HG03575 (cell line): ENCODE data around the gene MDH1B.
"Not testable (repeated sequence)": the region's sequence is repeated elsewhere in the genome, so short reads cannot be mapped to it uniquely, and the experiment has no call there.

Source experiments
- ATAC-seq: cut with Tn5 transposase; IDR thresholded peaks from one replicate; pipeline ENCODE4 v1.9.1; 2021; ENCODE audit not compliant: unreplicated experiment, insufficient number of reproducible peaks, low FRiP score; ENCODE audit errors: extremely low read depth

The MDH1B gene

GRCh38 chr2:206765242-206766056 is at the start of gene MDH1B, which contains the start of gene FASTKD2:
Gene MDH1B (minus strand): TSS chr2:206765328. CDS start chr2:206765271, 57 bp downstream.
Gene FASTKD2 (plus strand): TSS chr2:206765606. CDS start chr2:206766694, 1,088 bp downstream.
- peak; percentile 84 for ATAC-seq

GRCh38 chr2:206814498-206814897 is 49.4 kb upstream of the MDH1B start:
- ATAC-seq, result no peak

- ATAC-seq, result not testable (repeated sequence)
Measured at GRCh38 chr2:206812471-206812870, 47.3 kb upstream of the MDH1B start.

GRCh38 chr2:206807624-206808023 is 42.5 kb upstream of the MDH1B start:
- ATAC-seq, result not testable (repeated sequence)

- ATAC-seq, result no peak
Measured at GRCh38 chr2:206805887-206806607, 40.9 kb upstream of the MDH1B start.

GRCh38 chr2:206804326-206804725 is 39.2 kb upstream of the MDH1B start:
- ATAC-seq, result no peak

GRCh38 chr2:206802654-206803514 is 37.8 kb upstream of the MDH1B start:
- no peak for ATAC-seq

- no peak for ATAC-seq
Measured at GRCh38 chr2:206801418-206802189, 36.5 kb upstream of the MDH1B start.

- ATAC-seq, result no peak
Measured at GRCh38 chr2:206800506-206801417, 35.6 kb upstream of the MDH1B start.

GRCh38 chr2:206799083-206799482 is 34.0 kb upstream of the MDH1B start:
- no peak for ATAC-seq

- ATAC-seq, result no peak
Measured at GRCh38 chr2:206798000-206798399, 32.9 kb upstream of the MDH1B start.

- ATAC-seq, result no peak
Measured at GRCh38 chr2:206797376-206797775, 32.2 kb upstream of the MDH1B start.

GRCh38 chr2:206792645-206793044 is 27.5 kb upstream of the MDH1B start:
- no peak for ATAC-seq

- ATAC-seq, result no peak
Measured at GRCh38 chr2:206790311-206790935, 25.3 kb upstream of the MDH1B start.

- no peak for ATAC-seq
Measured at GRCh38 chr2:206784559-206785353, 19.6 kb upstream of the MDH1B start.

GRCh38 chr2:206783718-206784117 is 18.6 kb upstream of the MDH1B start:
- no peak for ATAC-seq
